Uterus (tissue), 2 donors: ENCODE measurements around the gene SPATA4.

Experiments used
- POLR2A ChIP-seq, 2 donors: fragments of 450-650 bp; IDR thresholded peaks; one replicate each; pipeline ENCODE4 v1.6.1; 2016; ENCODE audit warnings: antibody characterized with exemption in 2 of 2, mild to moderate bottlenecking in 1 of 2, moderate library complexity in 1 of 2
- TF ChIP-seq, protein P1 (sequence below), 4 experiments: fragments of 200-600 bp in 2 of 4; fragments of 450-650 bp in 2 of 4; sonication (generic) in 2 of 4; IDR thresholded peaks; one replicate each; pipeline ENCODE4 v1.5.1; 2016 to 2019; ENCODE audit warnings: antibody characterized with exemption in 4 of 4, mild to moderate bottlenecking in 2 of 4, moderate library complexity in 1 of 4

GRCh38 chr4:176207839-176208238 lies 12.5 kb upstream of the SPATA4 start:
- TF ChIP-seq POLR2A (IDR thresholded peaks at IDR 0.05) = no peak
- TF ChIP-seq, protein P1, sequence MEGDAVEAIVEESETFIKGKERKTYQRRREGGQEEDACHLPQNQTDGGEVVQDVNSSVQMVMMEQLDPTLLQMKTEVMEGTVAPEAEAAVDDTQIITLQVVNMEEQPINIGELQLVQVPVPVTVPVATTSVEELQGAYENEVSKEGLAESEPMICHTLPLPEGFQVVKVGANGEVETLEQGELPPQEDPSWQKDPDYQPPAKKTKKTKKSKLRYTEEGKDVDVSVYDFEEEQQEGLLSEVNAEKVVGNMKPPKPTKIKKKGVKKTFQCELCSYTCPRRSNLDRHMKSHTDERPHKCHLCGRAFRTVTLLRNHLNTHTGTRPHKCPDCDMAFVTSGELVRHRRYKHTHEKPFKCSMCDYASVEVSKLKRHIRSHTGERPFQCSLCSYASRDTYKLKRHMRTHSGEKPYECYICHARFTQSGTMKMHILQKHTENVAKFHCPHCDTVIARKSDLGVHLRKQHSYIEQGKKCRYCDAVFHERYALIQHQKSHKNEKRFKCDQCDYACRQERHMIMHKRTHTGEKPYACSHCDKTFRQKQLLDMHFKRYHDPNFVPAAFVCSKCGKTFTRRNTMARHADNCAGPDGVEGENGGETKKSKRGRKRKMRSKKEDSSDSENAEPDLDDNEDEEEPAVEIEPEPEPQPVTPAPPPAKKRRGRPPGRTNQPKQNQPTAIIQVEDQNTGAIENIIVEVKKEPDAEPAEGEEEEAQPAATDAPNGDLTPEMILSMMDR (IDR thresholded peaks at IDR 0.05) = no peak
